Measurements from ENCODE around the gene CSNK2A3. TPM values are rescaled to one million over a fixed set of nuclear protein-coding genes. Genes with fewer than 3 reads are reported as not detected.

The CSNK2A3 gene
- total RNA-seq, 1 experiment from 2014 or later: 1.4 TPM

GRCh38 chr11:11370255-11370961, 17.4 kb upstream of the CSNK2A3 start:
- H3K27ac Mint-ChIP-seq: no peak overlapping the region

More at GRCh38 chr11:11370255-11370961, 17.4 kb upstream of the CSNK2A3 start:
- H3K9me3 Mint-ChIP-seq: peaks cover 8% of the 10 kb centered on the region
- H3K27me3 Mint-ChIP-seq (ENCODE audit: low read depth): peaks cover 39% of the 10 kb centered on the region
- H3K4me3 Mint-ChIP-seq: no peak overlapping the region
- no peaks in the 10 kb centered on the region for H3K36me3 Mint-ChIP-seq
- CTCF ChIA-PET: no interaction called here
- POLR2A ChIA-PET: no interaction called here
- DNase-seq (ENCODE audit: low spot score): no peak
- TF ChIP-seq ZNF281 (CRISPR knock-in tag; IDR thresholded peaks at IDR 0.05): no peak
- TF ChIP-seq, protein P1, sequence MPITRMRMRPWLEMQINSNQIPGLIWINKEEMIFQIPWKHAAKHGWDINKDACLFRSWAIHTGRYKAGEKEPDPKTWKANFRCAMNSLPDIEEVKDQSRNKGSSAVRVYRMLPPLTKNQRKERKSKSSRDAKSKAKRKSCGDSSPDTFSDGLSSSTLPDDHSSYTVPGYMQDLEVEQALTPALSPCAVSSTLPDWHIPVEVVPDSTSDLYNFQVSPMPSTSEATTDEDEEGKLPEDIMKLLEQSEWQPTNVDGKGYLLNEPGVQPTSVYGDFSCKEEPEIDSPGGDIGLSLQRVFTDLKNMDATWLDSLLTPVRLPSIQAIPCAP (CRISPR knock-in tag; IDR thresholded peaks at IDR 0.05): no peak
- TF ChIP-seq KAT7 (CRISPR knock-in tag; IDR thresholded peaks at IDR 0.05; ENCODE audit: borderline replicate concordance): no peak
- TF ChIP-seq E2F1 (CRISPR knock-in tag; IDR thresholded peaks at IDR 0.05): no peak
- no peak for TF ChIP-seq ZNF121 (CRISPR knock-in tag; IDR thresholded peaks at IDR 0.05)
- TF ChIP-seq E2F5 (CRISPR knock-in tag; IDR thresholded peaks at IDR 0.05): no peak
- TF ChIP-seq MLX (CRISPR knock-in tag; IDR thresholded peaks at IDR 0.05): no peak
- TF ChIP-seq FOXJ3 (CRISPR knock-in tag; IDR thresholded peaks at IDR 0.05; ENCODE audit: borderline replicate concordance): no peak
- TF ChIP-seq, protein P2, sequence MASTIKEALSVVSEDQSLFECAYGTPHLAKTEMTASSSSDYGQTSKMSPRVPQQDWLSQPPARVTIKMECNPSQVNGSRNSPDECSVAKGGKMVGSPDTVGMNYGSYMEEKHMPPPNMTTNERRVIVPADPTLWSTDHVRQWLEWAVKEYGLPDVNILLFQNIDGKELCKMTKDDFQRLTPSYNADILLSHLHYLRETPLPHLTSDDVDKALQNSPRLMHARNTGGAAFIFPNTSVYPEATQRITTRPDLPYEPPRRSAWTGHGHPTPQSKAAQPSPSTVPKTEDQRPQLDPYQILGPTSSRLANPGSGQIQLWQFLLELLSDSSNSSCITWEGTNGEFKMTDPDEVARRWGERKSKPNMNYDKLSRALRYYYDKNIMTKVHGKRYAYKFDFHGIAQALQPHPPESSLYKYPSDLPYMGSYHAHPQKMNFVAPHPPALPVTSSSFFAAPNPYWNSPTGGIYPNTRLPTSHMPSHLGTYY (CRISPR knock-in tag; IDR thresholded peaks at IDR 0.05): no peak
- no peak for TF ChIP-seq FOXP1 (CRISPR knock-in tag; IDR thresholded peaks at IDR 0.05; ENCODE audit: borderline replicate concordance)
- TF ChIP-seq, protein P3, sequence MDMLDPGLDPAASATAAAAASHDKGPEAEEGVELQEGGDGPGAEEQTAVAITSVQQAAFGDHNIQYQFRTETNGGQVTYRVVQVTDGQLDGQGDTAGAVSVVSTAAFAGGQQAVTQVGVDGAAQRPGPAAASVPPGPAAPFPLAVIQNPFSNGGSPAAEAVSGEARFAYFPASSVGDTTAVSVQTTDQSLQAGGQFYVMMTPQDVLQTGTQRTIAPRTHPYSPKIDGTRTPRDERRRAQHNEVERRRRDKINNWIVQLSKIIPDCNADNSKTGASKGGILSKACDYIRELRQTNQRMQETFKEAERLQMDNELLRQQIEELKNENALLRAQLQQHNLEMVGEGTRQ (CRISPR knock-in tag; IDR thresholded peaks at IDR 0.05): no peak
- no peak for TF ChIP-seq EMX1 (CRISPR knock-in tag; IDR thresholded peaks at IDR 0.05)
- no peak for TF ChIP-seq ATF1 (CRISPR knock-in tag; IDR thresholded peaks at IDR 0.05)
- no peak for TF ChIP-seq SMAD4 (CRISPR knock-in tag; IDR thresholded peaks at IDR 0.05)
- TF ChIP-seq ZNF416 (CRISPR knock-in tag; IDR thresholded peaks at IDR 0.05): no peak
- TF ChIP-seq, protein P4, sequence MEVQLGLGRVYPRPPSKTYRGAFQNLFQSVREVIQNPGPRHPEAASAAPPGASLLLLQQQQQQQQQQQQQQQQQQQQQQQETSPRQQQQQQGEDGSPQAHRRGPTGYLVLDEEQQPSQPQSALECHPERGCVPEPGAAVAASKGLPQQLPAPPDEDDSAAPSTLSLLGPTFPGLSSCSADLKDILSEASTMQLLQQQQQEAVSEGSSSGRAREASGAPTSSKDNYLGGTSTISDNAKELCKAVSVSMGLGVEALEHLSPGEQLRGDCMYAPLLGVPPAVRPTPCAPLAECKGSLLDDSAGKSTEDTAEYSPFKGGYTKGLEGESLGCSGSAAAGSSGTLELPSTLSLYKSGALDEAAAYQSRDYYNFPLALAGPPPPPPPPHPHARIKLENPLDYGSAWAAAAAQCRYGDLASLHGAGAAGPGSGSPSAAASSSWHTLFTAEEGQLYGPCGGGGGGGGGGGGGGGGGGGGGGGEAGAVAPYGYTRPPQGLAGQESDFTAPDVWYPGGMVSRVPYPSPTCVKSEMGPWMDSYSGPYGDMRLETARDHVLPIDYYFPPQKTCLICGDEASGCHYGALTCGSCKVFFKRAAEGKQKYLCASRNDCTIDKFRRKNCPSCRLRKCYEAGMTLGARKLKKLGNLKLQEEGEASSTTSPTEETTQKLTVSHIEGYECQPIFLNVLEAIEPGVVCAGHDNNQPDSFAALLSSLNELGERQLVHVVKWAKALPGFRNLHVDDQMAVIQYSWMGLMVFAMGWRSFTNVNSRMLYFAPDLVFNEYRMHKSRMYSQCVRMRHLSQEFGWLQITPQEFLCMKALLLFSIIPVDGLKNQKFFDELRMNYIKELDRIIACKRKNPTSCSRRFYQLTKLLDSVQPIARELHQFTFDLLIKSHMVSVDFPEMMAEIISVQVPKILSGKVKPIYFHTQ (CRISPR knock-in tag; IDR thresholded peaks at IDR 0.05): no peak
- TF ChIP-seq ZNF232 (CRISPR knock-in tag; IDR thresholded peaks at IDR 0.05): no peak
- no peak for TF ChIP-seq IRF2 (CRISPR knock-in tag; IDR thresholded peaks at IDR 0.05; ENCODE audit: borderline replicate concordance, low read depth)
- TF ChIP-seq NR2C2 (CRISPR knock-in tag; IDR thresholded peaks at IDR 0.05): no peak
- no peak for ATAC-seq
- H3K4me1 Mint-ChIP-seq: peaks cover 25% of the 10 kb centered on the region
